ENCODE measurements around the gene SMAD3.
"Not testable (repeated sequence)": the region's sequence is repeated elsewhere in the genome, so short reads cannot be mapped to it uniquely, and the experiment has no call there.

The SMAD3 gene

DNA sequence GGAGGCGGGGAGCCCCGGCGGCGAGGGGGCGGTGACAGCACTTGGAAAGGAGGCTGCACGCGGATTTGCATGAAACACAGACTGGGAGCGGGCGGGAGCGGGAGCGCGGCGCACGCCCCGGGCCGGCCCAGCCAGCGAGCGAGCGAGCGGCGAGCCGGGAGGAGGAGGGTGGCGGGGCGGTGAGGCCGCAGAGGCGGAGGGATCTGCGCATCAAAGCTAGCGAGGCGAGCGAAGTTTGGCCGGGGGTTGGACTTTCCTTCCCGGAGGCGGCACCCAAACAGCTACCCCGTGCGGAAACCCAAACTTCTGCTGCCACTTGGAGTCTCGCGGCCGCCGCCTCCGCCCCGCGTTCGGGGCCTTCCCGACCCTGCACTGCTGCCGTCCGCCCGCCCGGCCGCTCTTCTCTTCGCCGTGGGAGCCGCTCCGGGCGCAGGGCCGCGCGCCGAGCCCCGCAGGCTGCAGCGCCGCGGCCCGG is at the start of gene SMAD3:
TSS of gene SMAD3 (plus strand) at position 72 of the 475 bp plus-strand sequence. CDS start 553 bp downstream, outside the sequence.
- ATAC-seq, result peak; percentile 46

DNA sequence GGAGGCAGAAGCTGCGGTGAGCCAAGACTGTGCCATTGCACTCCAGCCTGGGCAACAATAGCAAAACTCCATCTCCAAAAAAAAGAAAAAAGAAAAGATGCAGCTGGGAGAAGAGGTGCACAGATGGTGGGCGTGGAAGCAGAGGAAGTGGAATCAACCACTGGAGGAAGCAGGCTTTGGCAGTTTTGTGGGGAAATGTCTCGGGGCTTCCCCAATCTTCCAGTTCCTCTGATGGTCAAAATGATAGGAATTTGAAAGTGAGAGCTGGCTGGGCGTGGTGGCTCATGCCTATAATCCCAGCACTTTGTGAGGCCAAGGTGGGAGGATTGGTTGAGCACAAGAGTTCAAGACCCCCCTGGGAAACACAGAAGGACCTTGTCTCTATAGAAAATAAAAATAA is 48.1 kb upstream of the SMAD3 start:
- no peak for ATAC-seq

GRCh38 chr15:67018026-67018425 is 47.4 kb upstream of the SMAD3 start:
- no peak for ATAC-seq

DNA sequence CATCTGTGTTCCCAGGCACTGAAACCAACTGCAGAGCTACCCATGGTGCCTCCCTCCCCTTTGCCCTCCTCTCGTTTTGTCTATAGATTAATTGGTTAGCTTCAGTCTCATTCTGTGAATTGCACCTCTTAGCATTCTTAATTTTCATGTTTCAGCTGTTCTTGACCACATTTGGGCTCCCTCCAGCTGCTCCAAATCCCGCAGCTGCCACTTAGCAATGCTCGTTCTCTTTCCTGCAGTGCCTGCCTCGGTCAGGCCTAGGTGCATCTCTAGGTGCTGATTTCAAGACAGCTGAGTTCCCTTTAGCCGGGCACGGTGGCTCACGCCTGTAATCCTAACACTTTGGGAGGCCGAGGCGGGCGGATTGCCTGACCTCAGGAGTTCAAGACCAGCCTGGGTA is 47.0 kb upstream of the SMAD3 start:
- no peak for ATAC-seq

DNA sequence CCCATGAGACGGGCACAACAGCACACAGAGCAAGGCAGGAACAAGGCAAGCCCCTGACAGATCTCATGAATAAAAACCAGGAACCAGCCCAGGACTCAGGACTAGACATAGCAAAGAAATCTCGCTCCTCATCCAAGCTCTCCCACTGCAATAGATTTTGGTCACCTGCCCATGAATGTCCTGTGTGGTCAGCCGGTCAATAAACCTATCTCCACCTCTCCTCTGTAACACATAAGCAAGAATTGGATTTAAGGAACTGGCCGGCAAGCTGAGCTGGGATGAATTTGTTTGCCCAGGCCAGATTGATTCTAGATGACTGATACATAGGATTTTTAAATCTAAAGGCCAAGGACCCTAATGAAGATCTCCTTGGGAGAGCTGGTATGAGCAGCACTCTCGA is 46.3 kb upstream of the SMAD3 start:
- ATAC-seq, result no peak

DNA sequence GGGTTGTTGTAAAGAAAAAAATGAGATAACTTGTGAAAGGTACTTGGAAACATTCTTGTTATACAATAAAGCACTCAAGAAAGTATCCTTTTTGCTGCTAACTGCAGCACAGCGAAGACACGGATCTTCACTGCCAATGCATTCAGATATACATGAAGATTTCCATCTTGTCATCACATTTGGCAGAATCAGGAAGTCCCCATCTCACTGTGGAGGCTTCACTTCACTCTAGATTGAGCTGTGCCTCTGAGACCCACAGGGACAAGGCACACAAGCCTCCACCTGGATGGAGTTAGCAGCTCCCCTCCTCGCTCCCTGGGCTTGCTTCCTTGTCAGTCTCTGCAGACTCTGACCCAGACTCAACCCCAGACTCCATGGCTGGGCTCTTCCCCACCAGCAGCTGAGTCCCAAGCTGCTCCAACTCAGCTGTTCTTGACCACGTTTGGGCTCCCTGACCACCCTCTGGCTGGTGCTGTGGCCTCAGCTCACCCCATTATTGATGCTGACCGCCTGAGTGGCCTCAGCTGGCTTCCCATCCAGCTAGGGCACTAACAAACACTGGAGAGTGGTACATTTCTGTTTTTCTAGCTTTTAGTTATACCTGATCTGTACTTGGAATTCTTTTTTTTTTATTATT is 45.4 kb upstream of the SMAD3 start:
- ATAC-seq, result no peak

- ATAC-seq, result not testable (repeated sequence)
Observed at GRCh38 chr15:67020668-67021067, 44.7 kb upstream of the SMAD3 start.

- ATAC-seq, result no peak
Observed at GRCh38 chr15:67021455-67021854, 43.9 kb upstream of the SMAD3 start.

GRCh38 chr15:67022587-67023105 is 42.8 kb upstream of the SMAD3 start:
- no peak for ATAC-seq

- ATAC-seq, result no peak
Observed at GRCh38 chr15:67023517-67024313, 41.7 kb upstream of the SMAD3 start.

- ATAC-seq, result peak in 1 of 2 donors; percentile 28
Observed at GRCh38 chr15:67024314-67024997, 40.9 kb upstream of the SMAD3 start.

DNA sequence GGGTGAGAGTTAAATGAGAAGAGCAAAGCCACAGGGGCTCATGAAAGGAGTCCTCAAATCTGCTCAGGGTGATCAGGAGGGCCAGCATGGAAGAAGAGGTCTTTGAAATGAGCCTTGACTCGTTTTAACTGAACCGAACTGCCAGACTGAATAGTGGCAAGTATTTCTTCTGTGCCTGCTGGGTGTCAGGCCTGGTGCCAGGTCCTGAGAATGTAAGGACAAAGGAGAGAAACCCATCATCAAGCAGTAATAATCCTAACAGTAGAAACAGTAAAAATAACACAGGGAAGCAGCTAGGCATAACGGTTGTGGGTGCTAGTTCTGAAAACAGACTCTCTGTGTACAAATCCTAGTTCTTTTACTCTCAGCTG is 40.4 kb upstream of the SMAD3 start:
- no peak for ATAC-seq

DNA sequence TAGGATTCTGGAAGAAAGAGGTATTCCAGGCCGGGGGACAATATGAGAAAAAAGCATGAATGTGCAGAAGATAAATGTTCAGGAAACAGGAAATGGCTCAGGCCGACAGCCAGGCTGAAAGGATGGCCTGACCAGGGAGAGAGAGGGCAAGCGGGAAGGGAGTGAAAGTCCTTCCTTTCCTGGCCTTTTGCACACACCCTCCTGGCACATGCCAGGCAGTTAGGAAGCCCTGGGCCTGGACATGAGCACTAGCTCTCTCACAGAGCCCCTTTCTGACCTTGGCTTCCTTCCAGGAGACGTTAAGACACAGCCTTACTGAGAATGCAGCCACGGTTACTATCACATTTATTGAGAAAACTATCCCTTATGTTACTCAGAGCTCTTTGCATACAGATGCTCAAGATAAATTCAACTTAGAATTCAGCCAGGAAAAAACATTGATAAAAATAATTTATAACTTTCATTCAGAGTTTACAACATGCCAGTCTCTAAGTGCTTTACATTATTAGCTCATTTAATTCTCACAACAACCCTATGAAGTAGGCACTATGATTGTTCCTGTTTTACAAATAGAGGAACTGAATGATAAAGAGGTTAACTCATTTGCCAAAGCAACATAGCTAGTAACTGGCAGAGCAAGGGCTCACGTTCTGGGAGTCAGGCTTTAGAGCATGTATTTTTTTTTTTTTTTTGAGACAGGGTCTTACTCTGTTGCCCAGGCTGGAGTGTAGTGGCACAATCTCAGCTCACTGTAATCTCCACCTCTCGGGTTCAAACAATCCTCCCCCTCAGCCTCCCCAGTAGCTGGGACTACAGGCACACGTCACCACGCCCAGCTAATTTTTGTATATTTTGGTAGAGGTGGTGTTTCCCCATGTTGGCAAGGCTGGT is 39.4 kb upstream of the SMAD3 start:
- no peak for ATAC-seq

DNA sequence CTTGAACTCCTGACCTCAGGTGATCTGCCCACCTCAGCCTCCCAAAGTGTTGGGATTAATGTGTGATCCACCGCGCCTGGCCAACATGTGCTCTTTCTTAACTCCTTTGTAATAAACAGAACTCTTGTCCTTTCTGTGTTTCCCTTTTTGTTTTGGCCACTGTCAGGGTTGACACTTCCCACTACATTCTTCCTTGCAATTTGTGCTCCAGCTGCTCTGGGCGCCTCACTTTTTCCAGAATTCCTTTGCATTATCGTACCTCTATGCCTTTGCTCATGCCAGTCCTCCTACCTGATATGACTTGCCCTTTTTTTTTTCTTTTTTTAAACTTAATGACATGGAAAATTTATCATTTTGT is 38.8 kb upstream of the SMAD3 start:
- ATAC-seq, result no peak

- not testable (repeated sequence) for ATAC-seq
Observed at GRCh38 chr15:67028440-67028839, 37.0 kb upstream of the SMAD3 start.

DNA sequence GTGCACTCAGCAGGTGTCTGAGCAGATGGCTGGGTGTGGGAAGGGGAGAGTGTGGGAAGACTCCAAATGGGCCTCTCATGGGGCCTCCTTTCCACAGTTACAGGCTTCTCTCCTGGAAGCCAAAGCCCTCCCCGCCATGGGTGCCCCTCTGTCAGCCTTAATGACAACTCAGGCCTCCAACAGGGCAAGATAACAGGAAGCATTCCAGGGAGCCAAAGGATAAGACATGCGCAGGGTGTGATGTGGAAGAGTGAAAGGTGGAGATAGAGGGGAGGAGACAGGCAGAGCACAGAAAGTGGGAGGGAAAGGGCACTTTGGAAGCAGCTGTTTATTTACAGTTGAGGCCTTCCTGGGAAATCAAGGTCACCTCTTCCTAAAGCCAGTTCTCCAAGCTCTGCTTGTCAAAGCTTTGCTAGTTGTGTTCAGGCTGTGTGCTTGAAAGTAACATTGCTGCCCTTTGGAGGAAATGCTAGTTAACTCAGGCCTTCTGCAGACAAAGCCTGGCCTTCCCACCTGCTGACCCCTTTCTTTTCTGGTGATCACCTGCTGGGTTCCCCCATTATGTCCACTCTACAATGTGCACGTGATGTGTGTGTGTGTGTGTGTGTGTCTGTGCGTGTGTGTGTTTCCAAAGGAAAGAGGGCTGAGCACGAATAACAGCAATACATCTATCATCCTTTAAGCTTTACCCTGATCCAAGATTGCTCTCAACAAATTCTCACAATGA is 35.2 kb upstream of the SMAD3 start:
- no peak for ATAC-seq

GRCh38 chr15:67031331-67031730 is 34.1 kb upstream of the SMAD3 start:
- ATAC-seq, result no peak

- ATAC-seq, result no peak
Observed at GRCh38 chr15:67032608-67033007, 32.8 kb upstream of the SMAD3 start.

GRCh38 chr15:67033012-67033411 is 32.4 kb upstream of the SMAD3 start:
- ATAC-seq, result peak; percentile 49 to 61

GRCh38 chr15:67033571-67034044 is 31.8 kb upstream of the SMAD3 start:
- peak in 1 of 2 donors; percentile 42 for ATAC-seq

- no peak for ATAC-seq
Observed at GRCh38 chr15:67035886-67036285, 29.5 kb upstream of the SMAD3 start.
